Psoas muscle (tissue), 8 donors: ENCODE data around the gene CTNND2. TPM values are rescaled to one million over a fixed set of nuclear protein-coding genes. Genes with fewer than 3 reads are reported as not detected.

ENCODE experiments used
- ATAC-seq, 4 donors: fragments of 200-7000 bp; cut with Tn5 transposase; one replicate each; pipeline ENCODE4 v1.9.1; 2020; ENCODE audit warnings: moderate library complexity in 3 of 4, mild to moderate bottlenecking in 2 of 4
- DNase-seq, 2 donors: peaks; one replicate each; pipeline ENCODE4 v3.0.0-alpha.2; 2020
- H3K27ac ChIP-seq: fragments of 200-600 bp; one replicate; pipeline ENCODE4 v1.8.0; 2022
- H3K27me3 ChIP-seq, 3 donors: fragments of 200-600 bp in 1 of 3; one replicate each; pipeline versions ENCODE4 v1.6.1 to v1.8.0; 2013 to 2022; ENCODE audit warnings: low read length in 2 of 3, mild to moderate bottlenecking in 2 of 3, moderate library complexity in 1 of 3; ENCODE audit not compliant: insufficient read depth in 3 of 3
- H3K36me3 ChIP-seq, 2 donors: fragments of 200-600 bp in 1 of 2; one replicate each; pipeline versions ENCODE4 v1.6.1 to v1.8.0; 2013 to 2022; ENCODE audit warnings: low read depth in 1 of 2, mild to moderate bottlenecking in 1 of 2, moderate library complexity in 1 of 2; ENCODE audit not compliant: insufficient read depth in 1 of 2
- H3K4me1 ChIP-seq: fragments of 200-600 bp; one replicate; pipeline ENCODE4 v1.8.0; 2022
- H3K4me3 ChIP-seq: fragments of 200-600 bp; one replicate; pipeline ENCODE4 v1.8.0; 2022; ENCODE audit warnings: mild to moderate bottlenecking
- H3K9me3 ChIP-seq: fragments of 200-600 bp; one replicate; pipeline ENCODE4 v1.8.0; 2022
- WGBS, 3 donors: extraction: QIAGEN DNeasy Blood & Tissue Kit; methylation state at CpG; one replicate each; pipeline versions ENCODE4 v1.1.6 to v1.1.7; 2013; 5-methylcytosine and 5-hydroxymethylcytosine counted together
- intact Hi-C, 2 donors: fragments of 100-400 bp; cut with DNase I; formaldehyde crosslinking; loops; one replicate each; pipeline versions ENCODE4 v1.11.0 to v1.14.2; 2022
- polyA plus RNA-seq, 3 donors: library from polyadenylated mRNA; stranded (reverse); fragments of 200-250 nt; gene quantifications; one replicate each; pipeline ENCODE4 v1.2.3, GENCODE V29; 2013
- total RNA-seq, 4 donors: library from RNA; stranded (reverse); fragmentation: NEBNext Ultra II Directional in 2 of 4; extraction: Animal tissue kit (Norgen Biotek cat#: 25700) in 2 of 4; gene quantifications; one replicate each; pipeline versions ENCODE4 v1.2.1 to v1.2.4, GENCODE V29; 2021 to 2023
- TF ChIP-seq, protein P1 (sequence below): fragments of 200-600 bp; IDR thresholded peaks from one replicate; pipeline ENCODE4 v1.8.0; 2022; ENCODE audit warnings: antibody characterized with exemption
- donor health status: healthy with polysubstance abuse.
- donor health status: DM: no; HTN: no; CAD: no; lungs with moderate emphysema.
- donor health status: Bipolar disorder and iron deficiency.
- donor health status: healthy.
- donor health status: DM: yes; HTN: yes; CAD: no.
- donor health status: DM: no; HTN: no; CAD: no.
- donor health status: DM: no; HTN: no; CAD: no.
- donor health status: DM: yes; HTN: yes; CAD: no.

The CTNND2 gene
- total and polyA plus RNA-seq, 7 donors = 0.09 to 0.14 (median 0.13) TPM; not detected in 4

DNA sequence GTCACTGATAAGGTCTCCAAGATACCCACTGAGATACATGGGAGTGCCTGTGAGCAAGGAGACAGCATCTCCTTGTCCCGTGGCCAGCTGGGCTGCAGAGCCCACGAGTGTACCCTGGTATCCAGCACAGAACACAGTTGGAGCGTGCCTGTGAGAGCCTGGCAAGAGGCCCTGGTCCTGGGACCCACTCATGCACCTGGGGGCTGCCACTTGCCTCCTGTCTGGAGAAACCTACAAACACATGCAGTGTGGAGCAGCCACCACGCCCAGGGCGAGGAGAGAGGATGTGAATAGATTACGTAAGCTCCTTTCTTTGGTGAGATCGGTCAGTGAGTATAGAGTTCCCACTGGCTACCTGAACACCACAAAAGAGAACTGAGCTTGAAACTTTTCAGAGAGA is 88.3 kb downstream of the CTNND2 start:
- no peaks in the 10 kb centered on the region for H3K36me3 ChIP-seq
- no peak for DNase-seq
- 55 to 61% (median 57%) methylated on average over 7 of the region's 7 CpGs for WGBS, 3 donors
- TF ChIP-seq, protein P1, sequence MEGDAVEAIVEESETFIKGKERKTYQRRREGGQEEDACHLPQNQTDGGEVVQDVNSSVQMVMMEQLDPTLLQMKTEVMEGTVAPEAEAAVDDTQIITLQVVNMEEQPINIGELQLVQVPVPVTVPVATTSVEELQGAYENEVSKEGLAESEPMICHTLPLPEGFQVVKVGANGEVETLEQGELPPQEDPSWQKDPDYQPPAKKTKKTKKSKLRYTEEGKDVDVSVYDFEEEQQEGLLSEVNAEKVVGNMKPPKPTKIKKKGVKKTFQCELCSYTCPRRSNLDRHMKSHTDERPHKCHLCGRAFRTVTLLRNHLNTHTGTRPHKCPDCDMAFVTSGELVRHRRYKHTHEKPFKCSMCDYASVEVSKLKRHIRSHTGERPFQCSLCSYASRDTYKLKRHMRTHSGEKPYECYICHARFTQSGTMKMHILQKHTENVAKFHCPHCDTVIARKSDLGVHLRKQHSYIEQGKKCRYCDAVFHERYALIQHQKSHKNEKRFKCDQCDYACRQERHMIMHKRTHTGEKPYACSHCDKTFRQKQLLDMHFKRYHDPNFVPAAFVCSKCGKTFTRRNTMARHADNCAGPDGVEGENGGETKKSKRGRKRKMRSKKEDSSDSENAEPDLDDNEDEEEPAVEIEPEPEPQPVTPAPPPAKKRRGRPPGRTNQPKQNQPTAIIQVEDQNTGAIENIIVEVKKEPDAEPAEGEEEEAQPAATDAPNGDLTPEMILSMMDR = no peak
- intact Hi-C loops = no loop called here
- ATAC-seq = no peak
- H3K4me1 ChIP-seq = no peaks in the 10 kb centered on the region
- no peaks in the 10 kb centered on the region for H3K9me3 ChIP-seq
- no peaks in the 10 kb centered on the region for H3K27me3 ChIP-seq
- H3K27ac ChIP-seq = no peak overlapping the region
- H3K4me3 ChIP-seq = no peak overlapping the region

GRCh38 chr5:11815481-11815880 is 88.8 kb downstream of the CTNND2 start:
- Histone ChIP-seq H3K27ac (no peak overlapping the region), H3K9me3 (no peaks in the 10 kb centered on the region), H3K4me3 (no peak overlapping the region), H3K27me3 (no peaks in the 10 kb centered on the region), H3K36me3 (no peaks in the 10 kb centered on the region), H3K4me1 (no peaks in the 10 kb centered on the region)
- TF ChIP-seq, protein P1 = no peak
- DNase-seq = no peak
- WGBS, 3 donors = 74 to 86% (median 76%) methylated on average over 3 of the region's 3 CpGs
- intact Hi-C loops = no loop called here
- ATAC-seq = no peak

GRCh38 chr5:11814373-11814772 is 89.9 kb downstream of the CTNND2 start:
- Histone ChIP-seq H3K27me3 (no peaks in the 10 kb centered on the region), H3K36me3 (no peaks in the 10 kb centered on the region), H3K4me3 (no peak overlapping the region), H3K4me1 (no peaks in the 10 kb centered on the region), H3K9me3 (no peaks in the 10 kb centered on the region), H3K27ac (no peak overlapping the region)
- ATAC-seq (no peak), DNase-seq (no peak)
- TF ChIP-seq, protein P1 = no peak
- 68 to 75% (median 71%) methylated on average over 4 of the region's 4 CpGs for WGBS, 3 donors
- intact Hi-C loops = no loop called here

DNA sequence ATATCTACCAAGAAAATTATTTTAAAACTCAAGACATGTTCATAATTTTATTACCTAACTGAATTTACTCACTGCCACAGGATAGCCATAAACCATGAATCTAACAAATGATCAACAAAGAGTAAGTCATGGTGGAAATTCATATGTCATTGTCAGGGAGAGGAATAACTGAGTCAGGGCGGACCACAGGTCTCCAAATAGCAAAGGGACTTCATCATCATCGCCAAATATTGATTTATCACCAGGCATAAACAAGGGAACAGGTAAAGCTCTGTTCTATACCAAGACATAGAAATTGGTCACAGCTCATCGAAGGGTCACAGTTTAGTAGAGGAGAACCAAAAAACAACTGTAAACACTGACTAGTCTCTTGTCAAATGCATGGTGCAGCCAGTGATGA is 94.8 kb downstream of the CTNND2 start:
- WGBS, 3 donors = 68 to 72% (median 70%) methylated on average over 3 of the region's 3 CpGs
- intact Hi-C loops = no loop called here
- no peak overlapping the region for H3K4me3 ChIP-seq
- H3K9me3 ChIP-seq = no peaks in the 10 kb centered on the region
- ATAC-seq (no peak), DNase-seq (no peak)
- no peaks in the 10 kb centered on the region for H3K4me1 ChIP-seq
- no peaks in the 10 kb centered on the region for H3K36me3 ChIP-seq
- TF ChIP-seq, protein P1 = no peak
- H3K27me3 ChIP-seq = no peaks in the 10 kb centered on the region
- H3K27ac ChIP-seq = no peak overlapping the region

- H3K27me3 ChIP-seq = no peaks in the 10 kb centered on the region
- H3K4me1 ChIP-seq = no peaks in the 10 kb centered on the region
- H3K27ac ChIP-seq = no peak overlapping the region
- TF ChIP-seq, protein P1 = no peak
- 74 to 80% (median 77%) methylated on average over 7 of the region's 7 CpGs for WGBS, 3 donors
- DNase-seq (no peak), ATAC-seq (no peak)
- H3K36me3 ChIP-seq = no peaks in the 10 kb centered on the region
- intact Hi-C loops = no loop called here
- no peaks in the 10 kb centered on the region for H3K9me3 ChIP-seq
- H3K4me3 ChIP-seq = no peak overlapping the region
Observed at GRCh38 chr5:11803436-11803835, 100.8 kb downstream of the CTNND2 start.
